GM13977 (cell line): Measurements from ENCODE around the gene CHD9.

ENCODE experiments used
- DNase-seq: peaks from one replicate; pipeline ENCODE4 v3.0.0; 2012; ENCODE audit warnings: low spot score
- in situ Hi-C: fragments of 300-500 bp; cut with MboI; formaldehyde crosslinking; loops from one replicate; pipeline ENCODE4 v1.12.0; 2022; ENCODE audit warnings: low sequenced_read_pairs, low pct_unique_long_range_greater_than_20kb, mixed read lengths, inconsistent platforms; ENCODE audit not compliant: unreplicated experiment
- TF ChIP-seq, protein P1 (sequence below): IDR thresholded peaks from 2 replicates; pipeline ENCODE4 v1.5.1; 2012; ENCODE audit warnings: mild to moderate bottlenecking, control low read depth; ENCODE audit not compliant: insufficient read depth; ENCODE audit errors: extremely low read depth, missing control alignments

The CHD9 gene

DNA sequence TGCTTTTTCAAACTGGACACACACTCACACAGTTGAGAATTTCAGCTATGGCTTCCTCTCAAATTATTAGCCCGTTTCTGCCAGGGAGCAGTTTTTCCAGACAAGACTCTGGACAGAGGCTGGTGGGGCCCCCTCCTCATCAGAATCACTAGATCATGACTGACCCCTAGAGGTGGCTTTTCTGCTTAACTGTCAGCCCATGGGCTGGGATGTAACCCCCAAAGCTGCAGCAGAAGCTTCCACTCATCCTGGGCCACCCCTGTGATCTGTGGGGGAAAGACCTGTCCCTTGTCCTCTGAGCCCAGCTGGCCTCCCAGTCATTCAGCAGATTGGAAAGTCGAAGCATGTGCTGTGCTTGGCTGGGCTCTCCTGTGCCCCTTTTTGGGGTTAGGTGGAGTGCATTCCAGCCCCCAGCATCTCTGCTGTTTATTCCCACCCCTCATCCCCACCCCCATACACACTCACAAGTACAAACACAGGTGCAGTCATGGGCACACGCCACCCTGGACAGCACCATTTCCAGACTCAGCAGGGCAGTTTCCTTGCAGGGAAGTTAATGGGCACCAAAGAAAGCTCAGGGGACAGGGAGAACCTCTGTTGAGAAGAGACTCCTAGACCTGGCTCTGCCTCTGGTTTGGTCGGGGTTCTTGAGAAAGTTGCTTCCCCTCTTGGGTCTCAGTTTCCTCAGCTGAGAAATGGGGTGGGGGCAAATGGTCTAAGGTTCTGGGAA, 301.9 kb downstream of the CHD9 start:
- in situ Hi-C loops = no loop called here
- TF ChIP-seq, protein P1, sequence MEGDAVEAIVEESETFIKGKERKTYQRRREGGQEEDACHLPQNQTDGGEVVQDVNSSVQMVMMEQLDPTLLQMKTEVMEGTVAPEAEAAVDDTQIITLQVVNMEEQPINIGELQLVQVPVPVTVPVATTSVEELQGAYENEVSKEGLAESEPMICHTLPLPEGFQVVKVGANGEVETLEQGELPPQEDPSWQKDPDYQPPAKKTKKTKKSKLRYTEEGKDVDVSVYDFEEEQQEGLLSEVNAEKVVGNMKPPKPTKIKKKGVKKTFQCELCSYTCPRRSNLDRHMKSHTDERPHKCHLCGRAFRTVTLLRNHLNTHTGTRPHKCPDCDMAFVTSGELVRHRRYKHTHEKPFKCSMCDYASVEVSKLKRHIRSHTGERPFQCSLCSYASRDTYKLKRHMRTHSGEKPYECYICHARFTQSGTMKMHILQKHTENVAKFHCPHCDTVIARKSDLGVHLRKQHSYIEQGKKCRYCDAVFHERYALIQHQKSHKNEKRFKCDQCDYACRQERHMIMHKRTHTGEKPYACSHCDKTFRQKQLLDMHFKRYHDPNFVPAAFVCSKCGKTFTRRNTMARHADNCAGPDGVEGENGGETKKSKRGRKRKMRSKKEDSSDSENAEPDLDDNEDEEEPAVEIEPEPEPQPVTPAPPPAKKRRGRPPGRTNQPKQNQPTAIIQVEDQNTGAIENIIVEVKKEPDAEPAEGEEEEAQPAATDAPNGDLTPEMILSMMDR = no peak

DNA sequence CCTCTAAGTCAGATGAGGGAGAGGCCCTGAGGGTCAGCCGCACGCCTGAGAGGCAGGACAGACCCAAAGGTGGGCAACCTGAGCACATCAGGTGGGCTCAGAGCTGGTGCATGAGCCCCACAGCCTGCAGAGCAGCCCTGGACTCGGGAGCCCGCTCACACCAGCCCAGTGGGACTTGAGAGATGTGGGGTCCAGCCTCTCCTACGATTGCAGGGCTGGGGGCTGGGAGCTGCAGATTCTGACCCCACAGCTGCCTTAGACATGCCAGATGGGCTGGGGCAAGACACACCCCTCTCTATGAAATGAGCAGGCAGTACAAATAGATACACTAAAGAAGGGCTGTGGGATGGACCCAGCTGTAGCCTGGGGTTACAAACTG, 302.4 kb downstream of the CHD9 start:
- DNase-seq = no peak
- TF ChIP-seq, protein P1 = no peak
- in situ Hi-C loops = no loop called here

More for the DNA sequence above, 301.9 kb downstream of the CHD9 start:
- no peak for DNase-seq

DNA sequence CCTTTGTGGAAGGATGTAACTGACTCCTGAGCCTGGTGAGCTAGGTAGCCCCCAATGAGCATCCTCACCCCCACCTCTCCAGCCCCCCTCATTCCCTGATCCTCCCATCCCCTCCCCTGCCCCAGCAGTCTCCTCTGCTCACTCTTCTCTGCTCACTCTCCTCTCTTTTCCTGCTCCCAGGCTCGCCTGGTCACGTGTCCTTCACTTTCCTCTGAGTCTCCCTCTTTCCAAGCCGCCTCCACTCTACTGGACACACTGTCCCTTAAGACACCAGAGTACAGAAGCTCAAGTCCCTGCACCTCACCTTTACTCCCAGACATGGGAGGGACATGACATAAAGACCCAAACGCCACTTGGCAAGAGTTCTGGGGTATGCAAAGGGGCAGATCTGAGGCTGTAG, 303.2 kb downstream of the CHD9 start:
- in situ Hi-C loops = no loop called here

DNA sequence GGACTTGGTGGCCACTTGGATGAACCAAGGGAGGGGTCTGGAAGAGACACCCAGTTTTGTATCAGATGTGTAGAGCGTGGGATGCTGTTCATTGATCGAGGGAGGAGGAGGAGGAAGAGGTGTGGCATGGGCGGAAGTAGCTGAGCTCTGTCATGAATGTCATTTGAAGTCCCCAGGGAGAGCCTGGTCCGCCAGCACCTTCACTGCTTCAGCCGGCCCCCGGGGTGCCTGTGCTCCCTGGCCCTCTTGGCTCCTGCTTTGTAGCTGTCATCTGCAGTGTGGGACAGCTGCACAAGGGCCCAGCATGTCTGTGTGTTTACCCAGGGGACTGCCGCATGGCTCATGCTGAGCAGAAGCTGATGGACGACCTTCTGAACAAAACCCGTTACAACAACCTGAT, 304.1 kb downstream of the CHD9 start:
- in situ Hi-C loops = no loop called here
- TF ChIP-seq, protein P1 = no peak
- no peak for DNase-seq

More for the DNA sequence above, 303.2 kb downstream of the CHD9 start:
- no peak for DNase-seq
- TF ChIP-seq, protein P1 = no peak

DNA sequence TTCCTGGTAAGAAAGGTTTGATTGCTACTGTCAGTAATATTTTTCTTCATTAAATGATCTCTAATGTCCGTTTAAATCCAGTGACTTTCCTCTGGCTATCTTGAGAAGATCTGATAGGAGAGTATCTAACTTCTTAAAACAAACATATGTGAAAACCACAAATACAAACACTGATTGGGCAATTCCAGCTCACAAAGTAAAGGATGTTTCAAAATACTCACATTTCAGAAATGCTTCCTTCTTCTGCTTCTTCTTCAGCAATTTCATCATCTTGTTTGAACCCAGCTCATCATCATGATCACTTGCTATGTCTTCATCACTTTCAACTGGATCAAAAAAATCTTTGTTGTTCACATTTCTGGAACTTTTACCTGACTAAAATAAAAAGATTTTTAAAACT, 315.1 kb downstream of the CHD9 start:
- TF ChIP-seq, protein P1 = no peak
- no peak for DNase-seq
- in situ Hi-C loops = no loop called here

DNA sequence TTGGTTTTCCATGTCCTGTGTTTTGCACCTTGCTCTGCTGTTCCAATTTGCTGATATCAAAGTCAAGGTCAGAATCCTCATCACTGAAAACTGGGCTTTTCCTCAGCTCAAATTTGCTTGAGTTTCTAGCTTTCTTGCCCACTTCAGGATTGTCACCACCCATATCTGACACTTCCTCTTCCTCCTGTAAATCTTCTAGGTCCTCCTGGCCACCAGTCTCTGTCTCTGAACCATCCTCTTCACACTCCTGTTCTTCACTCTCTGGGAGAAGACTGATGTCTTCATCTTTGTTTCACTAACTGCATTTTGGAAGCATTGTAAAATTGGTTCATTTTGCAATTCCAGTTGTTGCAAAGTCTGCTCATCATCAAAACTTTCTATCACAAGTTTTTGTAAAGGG, 316.0 kb downstream of the CHD9 start:
- TF ChIP-seq, protein P1 = no peak
- in situ Hi-C loops = no loop called here

More for the DNA sequence above, 316.0 kb downstream of the CHD9 start:
- no peak for DNase-seq
